K562 (cell line): Measurements from ENCODE around the gene PHETA2. TPM values are rescaled to one million over a fixed set of nuclear protein-coding genes. Genes with fewer than 3 reads are reported as not detected.

Experiments
- ADNP ChIP-seq: fragments of 200-800 bp; sonication (Bioruptor generic); IDR thresholded peaks from 2 replicates; pipeline ENCODE4 v1.6.1; 2016; ENCODE audit warnings: missing genetic modification characterization, missing compliant biosample characterization
- BRF1 ChIP-seq: IDR thresholded peaks from 3 replicates; pipeline ENCODE4 v1.6.1; 2011; ENCODE audit warnings: borderline replicate concordance, mild to moderate bottlenecking; ENCODE audit not compliant: insufficient read length; ENCODE audit errors: extremely low read depth
- EHMT2 ChIP-seq: fragments of 450-650 bp; IDR thresholded peaks from 2 replicates; pipeline ENCODE4 v1.6.1; 2018; ENCODE audit warnings: antibody characterized with exemption
- FOXJ2 ChIP-seq: fragments of 200-800 bp; sonication (Bioruptor generic); IDR thresholded peaks from 2 replicates; pipeline ENCODE4 v1.6.1; 2016; ENCODE audit warnings: missing genetic modification characterization, missing compliant biosample characterization
- HDAC8 ChIP-seq: fragments of 450-650 bp; IDR thresholded peaks from 2 replicates; pipeline ENCODE4 v1.6.1; 2016; ENCODE audit warnings: mild to moderate bottlenecking, missing genetic modification characterization, moderate library complexity, missing compliant biosample characterization
- HLTF ChIP-seq: fragments of 450-650 bp; IDR thresholded peaks from 2 replicates; pipeline ENCODE4 v1.6.1; 2016
- HNRNPK ChIP-seq: fragments of 200-400 bp; formaldehyde crosslinking; IDR thresholded peaks from one replicate; pipeline ENCODE4 v1.6.1; 2018; ENCODE audit warnings: mild to moderate bottlenecking, low read depth, low read length; ENCODE audit not compliant: poor library complexity, severe bottlenecking
- JUN ChIP-seq, 2 experiments: sonication (generic) in 1 of 2; formaldehyde crosslinking in 1 of 2; IDR thresholded peaks; 2 replicates each; pipeline versions ENCODE4 v1.6.1 to v1.8.0; 2012 to 2022; ENCODE audit warnings: borderline replicate concordance in 2 of 2, mild to moderate bottlenecking in 2 of 2, improper control_type of control experiment in 1 of 2, low read depth in 1 of 2, low read length in 1 of 2, missing genetic modification reagents in 1 of 2
- KDM1A ChIP-seq, 2 experiments: fragments of 450-650 bp; IDR thresholded peaks; 2 replicates each; pipeline ENCODE4 v1.6.1; 2016; ENCODE audit warnings: mild to moderate bottlenecking in 2 of 2
- KDM4B ChIP-seq, 2 experiments: fragments of 450-650 bp in 1 of 2; sonication (generic) in 1 of 2; IDR thresholded peaks; 2 replicates each; pipeline ENCODE4 v1.6.1; 2016 to 2017; ENCODE audit warnings: borderline replicate concordance in 2 of 2, antibody characterized with exemption in 1 of 2, low read depth in 1 of 2, mild to moderate bottlenecking in 1 of 2
- KHSRP ChIP-seq: fragments of 450-650 bp; IDR thresholded peaks from 2 replicates; pipeline ENCODE4 v1.6.1; 2017
- LEF1 ChIP-seq: fragments of 450-650 bp; IDR thresholded peaks from 2 replicates; pipeline ENCODE4 v1.6.1; 2016; ENCODE audit warnings: mild to moderate bottlenecking
- MAFG ChIP-seq: fragments of 450-650 bp; conservative IDR thresholded peaks from 2 replicates; pipeline ENCODE4 v1.6.1; 2016; ENCODE audit warnings: missing genetic modification characterization, missing compliant biosample characterization
- MYNN ChIP-seq, 2 experiments: sonication (generic); formaldehyde crosslinking in 1 of 2; IDR thresholded peaks; 2 replicates each; pipeline versions ENCODE4 v1.5.0 to v1.6.1; 2016 to 2020; ENCODE audit warnings: antibody characterized with exemption in 1 of 2, missing genetic modification reagents in 1 of 2
- NFE2L1 ChIP-seq: fragments of 450-650 bp; IDR thresholded peaks from 2 replicates; pipeline ENCODE4 v1.6.1; 2016; ENCODE audit warnings: missing genetic modification characterization, low read depth, mild to moderate bottlenecking, missing compliant biosample characterization, moderate library complexity, borderline replicate concordance
- RFX5 ChIP-seq: IDR thresholded peaks from 2 replicates; pipeline ENCODE4 v1.6.1; 2011; ENCODE audit warnings: low read depth, mild to moderate bottlenecking, improper control_type of control experiment, low read length
- TFAP4 ChIP-seq: sonication (generic); formaldehyde crosslinking; IDR thresholded peaks from 2 replicates; pipeline ENCODE4 v1.8.0; 2022; ENCODE audit warnings: missing genetic modification reagents, mild to moderate bottlenecking, moderate library complexity, borderline replicate concordance
- USF2 ChIP-seq: sonication (generic); formaldehyde crosslinking; IDR thresholded peaks from 2 replicates; pipeline ENCODE4 v1.5.0; 2020; ENCODE audit warnings: missing genetic modification reagents
- ZFP30 ChIP-seq: fragments of 250-450 bp; sonication (Bioruptor Pico); IDR thresholded peaks from 2 replicates; pipeline ENCODE4 v1.8.0; 2022; ENCODE audit warnings: moderate library complexity, mild to moderate bottlenecking, inconsistent platforms, borderline replicate concordance
- ZNF592 ChIP-seq: fragments of 450-650 bp; IDR thresholded peaks from 2 replicates; pipeline ENCODE4 v1.6.1; 2017; ENCODE audit warnings: antibody characterized with exemption, mild to moderate bottlenecking
- ZNF668 ChIP-seq: fragments of 250-450 bp; sonication (Bioruptor Pico); IDR thresholded peaks from 2 replicates; pipeline ENCODE4 v1.8.0; 2022; ENCODE audit warnings: mild to moderate bottlenecking, inconsistent platforms
- ZNF780A ChIP-seq: fragments of 250-450 bp; sonication (Bioruptor Pico); IDR thresholded peaks from 2 replicates; pipeline ENCODE4 v1.5.0; 2021; ENCODE audit warnings: mild to moderate bottlenecking
- polyA plus RNA-seq, 8 experiments: library from polyadenylated mRNA; depleted of rRNA in 4 of 8; stranded (reverse) in 5 of 8; unstranded in 3 of 8; fragments of >200 nt; fragmentation: Nextera tagmentation in 2 of 8; fragmentation: Illumina TruSeq in 1 of 8; extraction: Ambion mirVana in 2 of 8; extraction: Trizol in 1 of 8; gene quantifications; 2 replicates each; pipeline versions ENCODE4 v1.2.1 to v1.2.3, GENCODE V29; 2011 to 2014; ENCODE audit warnings: inconsistent platforms in 1 of 8, missing spikeins in 1 of 8
- total RNA-seq, 7 experiments: library from RNA; depleted of rRNA in 6 of 7; stranded (reverse); fragments of >200 nt in 6 of 7; fragmentation: Illumina TruSeq in 2 of 7; extraction: Trizol in 2 of 7; gene quantifications; 2 replicates each; pipeline versions ENCODE4 v1.2.1 to v1.2.3, GENCODE V29; 2011 to 2021; ENCODE audit warnings: low replicate concordance in 1 of 7

The PHETA2 gene
- total and polyA plus RNA-seq, 9 of the 15 experiments (the other 6 are each of a cell fraction or from before 2014, with no cell fraction given), result 0.07 to 0.22 (median 0.08) TPM; not detected in 5

- TF ChIP-seq TFAP4 (CRISPR knock-in tag), result peak; percentile 79
- TF ChIP-seq RFX5, result no peak
- no peak for TF ChIP-seq JUN (IDR thresholded peaks at IDR 0.05; ENCODE audit: borderline replicate concordance, low read depth, low read length)
- TF ChIP-seq JUN (CRISPR knock-in tag; IDR thresholded peaks at IDR 0.05; ENCODE audit: borderline replicate concordance), result no peak
- TF ChIP-seq HLTF, result no peak
- TF ChIP-seq ZNF780A (CRISPR knock-in tag), result no peak
- peak; percentile 42; the same call in 1 of the 2 replicates for TF ChIP-seq FOXJ2 (tag)
- TF ChIP-seq HDAC8 (tag), result peak; percentile 92
- 0 out of 2 replicates have a peak, but pooled peaks have one; percentile 49 for TF ChIP-seq MYNN (IDR thresholded peaks at IDR 0.05)
- no peak for TF ChIP-seq MYNN (CRISPR knock-in tag; IDR thresholded peaks at IDR 0.05)
- TF ChIP-seq ZNF668 (CRISPR knock-in tag), result no peak
- peak; percentile 98 for TF ChIP-seq ZNF592
- no peak for TF ChIP-seq HNRNPK
- TF ChIP-seq KDM4B (IDR thresholded peaks at IDR 0.05; ENCODE audit: borderline replicate concordance in 2 of 2, low read depth in 1 of 2), result 0 out of 4 replicates have a peak, but pooled peaks of 1 of the 2 experiments have one; percentile 81
- no peak for TF ChIP-seq KDM1A (IDR thresholded peaks at IDR 0.05)
- no peak for TF ChIP-seq LEF1
- TF ChIP-seq MAFG (tag), result no peak
- no peak for TF ChIP-seq KHSRP
- peak; percentile 35 for TF ChIP-seq USF2 (CRISPR knock-in tag)
- no peak for TF ChIP-seq ADNP (tag)
- TF ChIP-seq EHMT2, result no peak
- no peak for TF ChIP-seq NFE2L1 (tag)
- no peak for TF ChIP-seq ZFP30 (CRISPR knock-in tag)
- TF ChIP-seq BRF1, result no peak
Observed at GRCh38 chr22:42079319-42080251, 5.5 kb downstream of the PHETA2 start, which contains the start of gene SMDT1 (continued).
